SJSA1 (cell line): ENCODE results near the gene SH3RF3. TPM values are rescaled to one million over a fixed set of nuclear protein-coding genes. Genes with fewer than 3 reads are reported as not detected.

Experiments
- DNase-seq, 2 experiments: peaks; one replicate each; pipeline ENCODE4 v3.0.0-alpha.2; 2015 to 2020; ENCODE audit warnings: low spot score in 2 of 2, low read depth in 1 of 2
- H3K27ac ChIP-seq: fragments of 250-450 bp; sonication (Bioruptor Pico); 2 replicates; pipeline ENCODE4 v1.5.1; 2020; ENCODE audit warnings: mild to moderate bottlenecking, moderate library complexity
- H3K27me3 ChIP-seq: fragments of 250-450 bp; sonication (Bioruptor Pico); replicated peaks from 2 replicates; pipeline ENCODE4 v1.5.1; 2020; ENCODE audit warnings: mild to moderate bottlenecking, moderate library complexity
- H3K36me3 ChIP-seq: fragments of 250-450 bp; sonication (Bioruptor Pico); 2 replicates; pipeline ENCODE4 v1.5.1; 2020; ENCODE audit warnings: mild to moderate bottlenecking
- H3K4me1 ChIP-seq: fragments of 250-450 bp; sonication (Bioruptor Pico); replicated peaks from 2 replicates; pipeline ENCODE4 v1.6.1; 2021; ENCODE audit warnings: mild to moderate bottlenecking
- H3K4me3 ChIP-seq: fragments of 250-450 bp; sonication (Bioruptor Pico); 2 replicates; pipeline ENCODE4 v1.5.1; 2020; ENCODE audit warnings: mild to moderate bottlenecking
- H3K9me3 ChIP-seq: fragments of 250-450 bp; sonication (Bioruptor Pico); replicated peaks from 2 replicates; pipeline ENCODE4 v1.5.1; 2020; ENCODE audit warnings: mild to moderate bottlenecking
- total RNA-seq: library from RNA; depleted of rRNA; stranded (reverse); fragments of >200 nt; shearing (Covaris generic); gene quantifications from 2 replicates; pipeline ENCODE4 v1.2.3, GENCODE V29; 2014

SH3RF3 gene
- total RNA-seq, 1 experiment from 2014 or later = 6.1 TPM

DNA sequence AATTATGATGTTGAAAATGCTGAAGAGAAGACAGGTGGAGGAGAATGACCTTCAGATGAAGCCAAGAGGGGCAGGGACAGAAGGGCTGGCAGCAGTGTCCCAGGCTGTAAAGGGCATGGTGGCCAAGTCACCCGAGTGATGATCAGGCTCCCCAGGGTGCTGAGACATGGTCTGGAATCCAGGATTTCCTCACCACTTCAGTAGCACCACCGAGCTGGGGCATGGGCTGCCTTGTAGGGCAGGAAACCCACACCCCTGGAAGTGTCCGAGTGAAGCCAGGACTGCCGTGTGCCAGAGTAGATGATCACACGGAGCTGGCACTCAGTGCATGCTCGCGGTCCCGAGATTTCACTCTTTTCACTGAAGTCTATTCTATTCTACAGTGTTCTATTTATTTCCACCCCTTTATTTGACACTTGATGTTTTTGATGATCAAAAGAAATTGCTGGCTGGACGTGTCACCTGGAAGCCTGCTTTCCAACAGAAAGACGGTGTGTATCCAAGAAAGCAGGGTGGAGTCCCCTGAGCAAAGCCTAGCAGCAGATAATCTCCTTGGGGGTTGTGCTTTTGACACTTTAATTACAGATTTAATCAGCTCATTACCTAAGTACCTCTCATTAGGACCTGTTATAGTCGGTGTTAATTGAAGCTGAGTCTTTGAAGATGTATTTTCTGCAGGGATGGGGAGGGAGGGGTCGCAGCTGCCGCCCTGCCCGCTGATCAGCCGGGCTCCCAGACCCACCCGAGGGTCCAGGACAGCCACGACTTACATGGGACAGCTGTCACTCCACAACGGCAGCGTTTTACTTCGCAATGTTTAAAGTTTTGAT is 392.4 kb downstream of the SH3RF3 start:
- no peak overlapping the region for H3K27ac ChIP-seq
- H3K4me3 ChIP-seq = no peak overlapping the region
- no peak for DNase-seq
- no peaks in the 10 kb centered on the region for H3K4me1 ChIP-seq
- H3K36me3 ChIP-seq = no peaks in the 10 kb centered on the region
- no peaks in the 10 kb centered on the region for H3K27me3 ChIP-seq
- H3K9me3 ChIP-seq = no peaks in the 10 kb centered on the region

DNA sequence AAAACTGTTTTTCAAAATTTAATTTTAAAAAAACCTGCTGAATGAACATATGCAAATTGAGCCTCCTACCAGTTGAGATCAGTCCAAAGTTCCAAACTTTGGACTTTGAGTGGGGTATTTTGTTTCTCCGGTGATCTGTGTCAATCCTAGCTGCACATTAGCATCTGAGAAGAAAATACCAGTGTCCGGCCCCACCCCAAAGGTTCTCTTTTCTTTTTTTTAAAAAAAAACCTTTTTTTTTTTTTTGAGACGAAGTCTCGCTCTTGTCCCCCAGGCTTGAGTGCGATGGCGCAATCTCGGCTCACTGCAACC is 393.0 kb downstream of the SH3RF3 start:
- Histone ChIP-seq H3K4me1 (no peaks in the 10 kb centered on the region), H3K4me3 (no peak overlapping the region), H3K27ac (no peak overlapping the region), H3K27me3 (no peaks in the 10 kb centered on the region), H3K9me3 (no peaks in the 10 kb centered on the region), H3K36me3 (no peaks in the 10 kb centered on the region)
- no peak for DNase-seq

DNA sequence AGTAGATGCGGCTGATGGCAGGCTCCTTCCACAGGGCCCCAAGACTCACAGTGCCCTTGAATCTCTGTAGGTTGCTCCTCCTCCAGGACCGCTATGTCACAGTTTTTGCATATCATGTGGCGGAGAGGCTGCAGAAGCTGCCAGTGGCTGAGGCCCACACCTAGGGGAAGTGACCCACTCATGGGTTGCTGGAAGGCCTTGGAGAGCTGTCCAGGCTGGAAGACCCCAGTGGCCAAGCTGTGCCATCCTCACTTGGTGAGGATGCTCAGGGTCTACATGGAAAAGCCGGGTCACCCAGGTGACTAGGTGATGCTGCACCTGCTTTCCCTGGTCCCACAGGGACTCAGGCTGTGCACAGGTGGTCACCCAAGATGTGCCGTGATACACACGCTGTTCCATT is 394.1 kb downstream of the SH3RF3 start:
- Histone ChIP-seq H3K27ac (no peak overlapping the region), H3K27me3 (no peaks in the 10 kb centered on the region), H3K4me3 (no peak overlapping the region), H3K36me3 (no peaks in the 10 kb centered on the region), H3K9me3 (no peaks in the 10 kb centered on the region), H3K4me1 (no peaks in the 10 kb centered on the region)
- no peak for DNase-seq

DNA sequence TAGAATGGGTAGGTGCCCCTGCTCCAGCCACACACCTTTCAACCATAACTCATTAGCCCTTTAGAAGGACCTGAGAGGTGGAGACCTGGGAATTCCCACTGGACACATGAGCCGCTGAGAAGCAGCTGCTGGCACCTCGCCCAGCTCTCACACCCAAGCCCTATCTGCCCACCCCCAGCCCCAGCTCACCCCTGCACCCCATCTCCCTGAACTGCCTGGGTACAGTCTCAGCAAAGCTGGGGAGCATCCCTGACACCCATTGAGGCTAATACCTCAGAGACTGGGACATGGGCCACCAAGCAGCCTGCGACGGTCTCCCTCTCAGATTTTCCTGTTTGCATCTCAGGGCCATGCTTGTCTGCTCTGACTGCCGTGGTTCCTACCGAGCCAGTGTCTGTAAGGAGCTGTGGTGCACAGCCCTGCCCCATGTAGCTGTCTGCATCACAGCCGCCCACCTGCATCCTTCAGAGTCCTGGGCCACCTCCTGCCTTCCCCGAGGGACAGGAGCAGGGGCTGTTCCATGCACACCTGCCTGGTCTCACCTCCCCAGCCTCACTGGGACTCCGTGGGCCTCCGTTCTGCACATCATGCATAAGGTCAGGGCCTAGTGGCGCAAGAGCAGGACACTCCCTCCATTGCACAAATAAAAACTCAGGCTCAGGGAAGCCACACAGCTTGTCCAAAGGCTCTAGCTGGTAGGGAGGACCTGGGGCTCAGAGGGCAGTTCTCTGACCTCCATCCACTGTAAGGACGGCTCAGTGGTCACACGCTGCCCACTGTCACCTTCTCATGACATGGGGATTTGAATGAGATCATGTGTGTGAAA is 394.7 kb downstream of the SH3RF3 start:
- DNase-seq = no peak
- no peak overlapping the region for H3K4me3 ChIP-seq
- no peaks in the 10 kb centered on the region for H3K27me3 ChIP-seq
- H3K9me3 ChIP-seq = no peaks in the 10 kb centered on the region
- H3K4me1 ChIP-seq = no peaks in the 10 kb centered on the region
- H3K27ac ChIP-seq = no peak overlapping the region
- H3K36me3 ChIP-seq = no peaks in the 10 kb centered on the region

DNA sequence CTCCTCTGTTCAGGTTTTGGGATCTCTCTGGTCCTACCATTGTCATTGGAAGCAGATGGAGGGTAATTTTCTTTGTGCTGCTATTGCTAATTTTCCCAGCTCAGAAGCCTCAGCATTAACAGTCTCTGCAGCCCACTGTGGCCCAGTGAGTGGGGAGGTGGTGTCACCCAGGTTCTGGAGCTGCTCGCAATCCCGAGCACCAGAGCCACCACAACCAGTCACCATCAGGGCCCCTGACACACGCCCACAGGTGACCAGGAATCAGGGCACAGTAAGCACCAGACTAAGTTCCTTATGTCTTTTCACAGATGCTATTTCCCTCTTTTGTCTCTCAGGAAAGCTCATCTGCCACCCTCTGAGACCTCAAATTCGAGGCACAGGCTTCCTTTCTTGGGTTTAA is 396.8 kb downstream of the SH3RF3 start:
- Histone ChIP-seq H3K4me3 (no peak overlapping the region), H3K36me3 (no peaks in the 10 kb centered on the region), H3K27me3 (no peaks in the 10 kb centered on the region), H3K27ac (no peak overlapping the region), H3K9me3 (no peaks in the 10 kb centered on the region), H3K4me1 (no peaks in the 10 kb centered on the region)
- no peak for DNase-seq

DNA sequence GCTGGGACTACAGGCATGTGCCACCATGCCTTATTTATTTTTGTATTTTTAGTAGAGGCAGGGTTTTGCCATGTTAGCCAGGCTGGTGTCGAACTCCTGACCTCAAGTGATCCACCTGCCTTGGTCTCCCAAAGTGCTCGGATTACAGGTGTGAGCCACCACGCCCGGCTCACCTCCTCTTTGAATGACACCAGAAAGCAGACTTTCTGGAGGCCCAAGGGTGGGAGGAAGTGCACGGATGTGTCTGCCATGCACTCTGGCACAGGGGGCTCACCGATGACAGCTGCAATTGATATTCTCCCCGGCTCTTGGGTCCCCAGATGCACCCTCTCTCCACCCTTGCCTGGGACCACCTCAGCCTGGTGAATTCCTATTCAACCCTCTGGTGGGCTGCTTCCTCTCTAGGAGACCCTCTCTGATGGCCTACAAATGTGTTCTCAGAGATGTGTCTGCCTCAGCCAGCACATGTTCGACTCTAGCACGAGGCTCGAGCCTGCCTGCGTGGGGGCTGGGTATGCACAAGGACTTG is 397.5 kb downstream of the SH3RF3 start:
- H3K4me1 ChIP-seq = no peaks in the 10 kb centered on the region
- H3K9me3 ChIP-seq = no peaks in the 10 kb centered on the region
- no peaks in the 10 kb centered on the region for H3K36me3 ChIP-seq
- H3K27me3 ChIP-seq = no peaks in the 10 kb centered on the region
- H3K27ac ChIP-seq = no peak overlapping the region
- no peak overlapping the region for H3K4me3 ChIP-seq
- DNase-seq = peak in 1 of 2 experiments; percentile 21

DNA sequence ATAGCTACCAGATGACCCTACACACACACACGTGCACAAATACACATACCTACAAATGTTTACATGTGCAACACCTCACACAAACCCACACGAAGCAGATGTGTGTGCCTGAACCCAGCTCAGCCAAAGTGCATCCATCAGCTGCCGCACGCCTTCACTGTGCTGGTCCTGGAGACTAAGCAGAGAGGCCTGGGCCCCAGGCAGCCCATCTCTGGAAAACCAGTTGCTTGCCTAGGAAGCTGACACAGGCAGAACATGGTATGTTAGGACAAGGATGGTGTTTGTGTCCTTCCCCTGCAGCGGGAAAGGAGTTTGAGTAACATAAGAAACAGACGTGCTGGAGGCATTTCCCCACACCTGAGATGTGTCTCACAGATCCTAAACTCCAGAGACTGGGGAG is 398.1 kb downstream of the SH3RF3 start:
- no peaks in the 10 kb centered on the region for H3K4me1 ChIP-seq
- H3K36me3 ChIP-seq = no peaks in the 10 kb centered on the region
- no peaks in the 10 kb centered on the region for H3K9me3 ChIP-seq
- no peak overlapping the region for H3K4me3 ChIP-seq
- H3K27ac ChIP-seq = no peak overlapping the region
- peak in 1 of 2 experiments; percentile 30 for DNase-seq
- H3K27me3 ChIP-seq = 0 out of 2 replicates have a peak, but pooled peaks cover 2% of the 10 kb centered on the region

DNA sequence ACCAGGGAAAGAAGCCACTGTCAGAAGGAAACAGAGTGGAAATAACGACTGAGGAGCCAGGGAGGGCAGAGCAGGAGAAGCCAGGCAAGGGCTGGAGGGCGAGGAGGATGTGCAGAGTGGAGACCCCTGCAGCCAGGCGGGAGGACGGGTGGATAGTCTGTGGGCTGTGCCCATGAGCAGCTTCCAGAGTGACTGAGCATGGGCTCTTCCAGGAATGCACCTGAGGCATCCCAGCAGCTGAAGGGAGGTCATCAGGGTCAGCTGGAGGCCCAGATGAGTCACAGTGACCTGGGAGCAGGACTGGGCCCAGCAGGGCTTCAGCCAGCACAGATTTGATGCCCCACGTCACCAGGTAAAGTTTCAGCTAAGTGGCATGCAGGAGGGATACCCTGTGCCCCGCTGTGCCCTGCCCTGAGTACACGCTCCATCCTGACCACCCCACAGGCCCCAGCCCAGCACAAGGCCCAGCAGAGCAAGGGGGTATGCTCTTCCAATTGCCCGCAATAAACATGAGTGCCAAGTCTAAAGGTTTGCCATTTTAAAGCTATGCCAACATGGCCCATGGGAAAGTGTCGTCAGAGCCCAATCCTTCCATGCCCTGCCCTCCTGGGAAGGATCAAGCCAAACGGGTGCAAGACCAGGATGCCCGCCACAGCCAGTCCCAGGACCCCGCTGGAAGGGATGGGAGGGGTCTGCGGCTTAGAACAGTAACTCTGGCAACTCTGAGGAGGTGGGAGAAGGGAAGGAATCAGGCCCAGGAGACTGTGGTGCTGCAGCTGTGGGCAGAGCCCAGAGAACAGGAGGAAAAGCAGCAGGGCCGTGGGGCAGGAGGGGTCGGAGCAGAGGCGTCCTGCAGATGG is 399.1 kb downstream of the SH3RF3 start:
- peak in 1 of 2 experiments; percentile 35 for DNase-seq

DNA sequence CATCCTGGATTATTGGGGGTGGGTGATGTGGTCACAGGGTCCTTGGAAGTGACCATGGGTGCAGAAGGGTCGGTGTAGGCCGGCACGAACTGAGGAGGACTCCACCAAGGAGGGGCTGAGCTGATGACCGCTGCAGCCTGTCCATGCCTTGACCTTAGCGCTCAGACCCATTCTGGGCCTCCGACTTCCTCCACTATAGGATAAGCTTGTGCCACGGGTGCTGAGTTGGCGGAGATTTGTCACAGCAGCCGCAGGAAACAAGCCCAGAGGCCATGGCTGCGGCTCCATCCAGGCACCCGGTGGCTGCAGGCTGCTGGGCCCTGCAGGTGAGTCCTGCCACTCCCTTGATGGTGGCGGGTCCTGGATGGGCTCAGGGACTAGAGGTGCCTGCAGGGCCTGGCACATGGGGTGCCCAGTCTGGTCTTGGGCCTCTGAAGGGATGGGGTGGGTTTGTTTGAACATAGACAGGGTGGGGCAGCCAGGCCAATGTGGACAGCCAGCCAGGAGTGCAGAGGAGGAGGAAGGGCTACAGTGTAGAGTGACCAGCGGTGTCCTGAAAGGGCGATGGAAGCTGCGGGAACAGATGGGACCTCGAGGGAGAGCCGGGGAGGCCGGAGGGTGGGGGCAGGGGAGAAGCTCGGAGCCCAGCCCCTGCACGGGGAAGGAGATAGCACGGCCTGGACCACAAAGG is 400.0 kb downstream of the SH3RF3 start:
- H3K36me3 ChIP-seq = no peaks in the 10 kb centered on the region
- H3K4me3 ChIP-seq = no peak overlapping the region
- H3K4me1 ChIP-seq = no peaks in the 10 kb centered on the region
- no peaks in the 10 kb centered on the region for H3K9me3 ChIP-seq
- DNase-seq = peak in 1 of 2 experiments; percentile 37
- H3K27ac ChIP-seq = no peak overlapping the region
- 0 out of 2 replicates have a peak, but pooled peaks cover 2% of the 10 kb centered on the region for H3K27me3 ChIP-seq

More for the DNA sequence above, 399.1 kb downstream of the SH3RF3 start:
- H3K36me3 ChIP-seq = no peaks in the 10 kb centered on the region
- H3K4me3 ChIP-seq = no peak overlapping the region
- 0 out of 2 replicates have a peak, but pooled peaks cover 2% of the 10 kb centered on the region for H3K27me3 ChIP-seq
- no peaks in the 10 kb centered on the region for H3K4me1 ChIP-seq
- H3K27ac ChIP-seq = no peak overlapping the region
- no peaks in the 10 kb centered on the region for H3K9me3 ChIP-seq

DNA sequence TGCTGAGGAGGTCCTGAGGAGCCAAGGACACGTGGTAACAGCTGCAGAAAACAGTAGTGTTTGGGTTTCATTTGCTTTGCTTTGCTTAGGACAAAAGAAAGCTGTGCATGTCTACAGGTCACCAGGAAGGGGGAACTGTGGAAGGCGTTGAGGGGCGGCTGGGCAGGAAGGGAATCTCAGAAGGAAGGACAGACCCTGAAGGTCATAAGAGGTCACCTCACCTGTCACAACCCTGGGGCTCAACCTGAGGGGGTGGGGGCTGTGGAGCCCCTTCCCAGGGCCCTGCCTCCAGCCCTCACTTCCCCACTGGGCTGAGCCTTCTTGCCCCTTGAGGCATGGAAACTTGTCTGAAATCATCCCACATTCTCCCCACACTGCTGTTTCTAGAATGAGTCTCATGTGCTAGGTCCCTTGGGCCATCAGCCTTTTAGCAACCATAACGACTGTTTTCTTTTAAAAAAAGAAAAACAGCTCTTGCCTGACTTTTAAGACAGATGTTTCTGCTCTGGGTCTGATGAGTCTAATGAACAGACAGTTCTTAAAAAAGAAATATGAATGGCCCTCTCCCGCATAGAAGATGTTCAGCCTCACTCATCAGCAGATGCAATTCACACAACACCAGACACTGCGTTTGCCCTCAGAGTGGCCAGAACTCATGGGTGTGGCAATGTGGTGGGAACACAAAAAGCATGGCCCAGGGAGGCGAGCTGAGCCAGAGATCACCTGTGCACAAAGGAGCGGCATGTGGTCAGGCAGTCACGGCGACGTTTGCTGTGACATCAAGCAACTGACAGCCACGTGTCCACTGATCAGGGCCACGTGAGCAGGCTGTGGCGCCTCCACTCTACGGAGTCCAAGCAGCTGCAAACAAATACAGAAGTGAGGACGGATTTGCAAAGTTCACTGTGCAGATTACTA is 400.8 kb downstream of the SH3RF3 start:
- 0 out of 2 replicates have a peak, but pooled peaks cover 2% of the 10 kb centered on the region for H3K27me3 ChIP-seq
- H3K9me3 ChIP-seq = no peaks in the 10 kb centered on the region
- no peaks in the 10 kb centered on the region for H3K4me1 ChIP-seq
- peak in 1 of 2 experiments; percentile 22 for DNase-seq
- no peak overlapping the region for H3K4me3 ChIP-seq
- no peak overlapping the region for H3K27ac ChIP-seq
- no peaks in the 10 kb centered on the region for H3K36me3 ChIP-seq

DNA sequence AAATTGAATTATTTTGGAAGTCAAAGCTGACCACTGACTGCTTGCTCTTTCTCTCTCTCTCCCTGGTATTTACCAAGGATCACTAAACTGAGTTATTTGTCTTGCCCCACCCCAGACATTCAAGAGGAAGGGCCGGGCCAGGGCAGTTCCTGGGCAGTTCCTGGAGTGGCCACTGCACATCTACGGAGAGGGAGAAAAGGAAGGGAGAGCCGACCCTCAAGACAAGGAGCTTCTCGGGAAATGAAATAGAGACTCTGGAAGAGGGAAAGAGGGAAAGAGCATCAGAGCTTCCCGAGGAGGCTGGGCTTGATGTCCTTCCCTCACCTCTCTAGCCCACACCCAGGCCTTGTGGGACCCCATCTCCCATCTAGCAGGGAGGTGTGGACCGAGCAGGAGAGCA is 401.7 kb downstream of the SH3RF3 start:
- H3K27me3 ChIP-seq = 0 out of 2 replicates have a peak, but pooled peaks cover 2% of the 10 kb centered on the region
- H3K9me3 ChIP-seq = no peaks in the 10 kb centered on the region
- no peak overlapping the region for H3K27ac ChIP-seq
- H3K36me3 ChIP-seq = no peaks in the 10 kb centered on the region
- no peak overlapping the region for H3K4me3 ChIP-seq
- H3K4me1 ChIP-seq = peaks cover 5% of the 10 kb centered on the region
- peak in 1 of 2 experiments; percentile 26 for DNase-seq

DNA sequence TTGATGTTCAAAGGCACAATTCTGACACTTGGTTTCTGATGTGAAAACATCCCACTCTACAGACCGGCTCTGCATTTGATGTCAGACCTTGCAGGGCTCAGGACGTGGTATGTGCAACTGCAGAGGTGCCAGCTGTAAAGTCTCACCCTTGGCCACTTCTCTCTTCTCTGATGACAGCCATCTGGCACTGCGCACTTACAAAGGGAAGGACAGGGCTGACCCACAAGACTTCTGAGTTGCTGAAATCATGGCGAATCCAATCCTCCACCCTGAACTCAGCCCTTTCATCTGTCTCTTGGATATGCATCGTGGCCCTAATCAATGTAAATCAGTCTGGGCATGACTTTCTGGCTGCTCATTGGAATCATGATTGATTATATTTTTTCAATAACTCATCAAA is 402.2 kb downstream of the SH3RF3 start:
- H3K9me3 ChIP-seq = no peaks in the 10 kb centered on the region
- H3K4me1 ChIP-seq = peaks cover 5% of the 10 kb centered on the region
- no peak overlapping the region for H3K4me3 ChIP-seq
- no peak overlapping the region for H3K27ac ChIP-seq
- no peaks in the 10 kb centered on the region for H3K36me3 ChIP-seq
- peak in 1 of 2 experiments; percentile 21 for DNase-seq
- H3K27me3 ChIP-seq = 0 out of 2 replicates have a peak, but pooled peaks cover 2% of the 10 kb centered on the region
